Liver (tissue), 9 donors: Measurements from ENCODE around the gene SERPINA3. TPM values are rescaled to one million over a fixed set of nuclear protein-coding genes. Genes with fewer than 3 reads are reported as not detected.

Source experiments
- DNase-seq: peaks from one replicate; pipeline ENCODE4 v3.0.0-alpha.2; 2017; ENCODE audit warnings: low spot score
- H3K27ac ChIP-seq, 2 donors: one replicate each; pipeline ENCODE4 v1.7.0; 2013; ENCODE audit warnings: inconsistent platforms in 2 of 2, low read length in 2 of 2, control low read depth in 1 of 2, low read depth in 1 of 2, mild to moderate bottlenecking in 1 of 2
- H3K27me3 ChIP-seq, 4 donors: one replicate each; pipeline versions ENCODE4 v1.6.1 to v1.7.0; 2013; ENCODE audit warnings: low read length in 3 of 4, inconsistent platforms in 1 of 4, mild to moderate bottlenecking in 1 of 4, moderate library complexity in 1 of 4; ENCODE audit not compliant: control insufficient read depth in 4 of 4, insufficient read depth in 4 of 4
- H3K36me3 ChIP-seq, 4 donors: one replicate each; pipeline versions ENCODE4 v1.6.1 to v1.7.0; 2013; ENCODE audit warnings: low read length in 3 of 4, mild to moderate bottlenecking in 3 of 4, low read depth in 1 of 4, moderate library complexity in 1 of 4; ENCODE audit not compliant: control insufficient read depth in 4 of 4, insufficient read depth in 3 of 4
- H3K4me1 ChIP-seq, 4 donors: one replicate each; pipeline versions ENCODE4 v1.6.1 to v1.7.0; 2013; ENCODE audit warnings: low read length in 3 of 4, mild to moderate bottlenecking in 3 of 4, moderate library complexity in 1 of 4; ENCODE audit not compliant: control insufficient read depth in 4 of 4, insufficient read depth in 4 of 4
- H3K4me3 ChIP-seq, 3 donors: one replicate each; pipeline versions ENCODE4 v1.6.1 to v1.7.0; 2013; ENCODE audit warnings: low read length in 3 of 3, control low read depth in 1 of 3, low read depth in 1 of 3, mild to moderate bottlenecking in 1 of 3
- H3K9ac ChIP-seq, 2 donors: one replicate each; pipeline ENCODE4 v1.7.0; 2013; ENCODE audit warnings: low read length in 2 of 2, mild to moderate bottlenecking in 2 of 2, moderate library complexity in 2 of 2, control low read depth in 1 of 2, low read depth in 1 of 2
- H3K9me3 ChIP-seq, 4 donors: one replicate each; pipeline versions ENCODE4 v1.6.1 to v1.7.0; 2013; ENCODE audit warnings: low read length in 3 of 4; ENCODE audit not compliant: control insufficient read depth in 4 of 4
- ATF3 ChIP-seq: IDR thresholded peaks from 2 replicates; pipeline ENCODE4 v1.6.1; 2016; ENCODE audit warnings: antibody characterized with exemption
- CTCF ChIP-seq: fragments of 150-350 bp; IDR thresholded peaks from 2 replicates; pipeline ENCODE4 v1.5.1; 2017; ENCODE audit warnings: improper control_type of control experiment, low read depth, low read length; ENCODE audit not compliant: missing input control
- EGR1 ChIP-seq, 2 donors: IDR thresholded peaks; 2 replicates each; pipeline ENCODE4 v1.6.1; 2016 to 2018; ENCODE audit warnings: antibody characterized with exemption in 2 of 2, low read depth in 2 of 2
- FOXA1 ChIP-seq: IDR thresholded peaks from 2 replicates; pipeline ENCODE4 v1.6.1; 2016; ENCODE audit warnings: antibody characterized with exemption
- FOXA2 ChIP-seq: IDR thresholded peaks from 2 replicates; pipeline ENCODE4 v1.6.1; 2016; ENCODE audit warnings: antibody characterized with exemption
- GABPA ChIP-seq, 2 donors: IDR thresholded peaks in 1 of 2; conservative IDR thresholded peaks in 1 of 2; 2 replicates each; pipeline ENCODE4 v1.6.1; 2016; ENCODE audit warnings: antibody characterized with exemption in 2 of 2, mild to moderate bottlenecking in 1 of 2, moderate library complexity in 1 of 2
- HNF4G ChIP-seq: IDR thresholded peaks from 2 replicates; pipeline ENCODE4 v1.6.1; 2016; ENCODE audit warnings: antibody characterized with exemption
- JUND ChIP-seq, 2 donors: IDR thresholded peaks; 2 replicates each; pipeline ENCODE4 v1.6.1; 2016; ENCODE audit warnings: antibody characterized with exemption in 2 of 2
- NR2F2 ChIP-seq: IDR thresholded peaks from 2 replicates; pipeline ENCODE4 v1.6.1; 2016; ENCODE audit warnings: antibody characterized with exemption
- RAD21 ChIP-seq, 2 donors: IDR thresholded peaks; 2 replicates each; pipeline ENCODE4 v1.6.1; 2016; ENCODE audit warnings: antibody characterized with exemption in 2 of 2, mild to moderate bottlenecking in 2 of 2
- REST ChIP-seq: IDR thresholded peaks from 2 replicates; pipeline ENCODE4 v1.6.1; 2016; ENCODE audit warnings: antibody characterized with exemption, mild to moderate bottlenecking
- RXRA ChIP-seq, 2 donors: IDR thresholded peaks; 2 replicates each; pipeline ENCODE4 v1.6.1; 2017 to 2018; ENCODE audit warnings: antibody characterized with exemption in 2 of 2, mild to moderate bottlenecking in 1 of 2
- SP1 ChIP-seq: IDR thresholded peaks from 2 replicates; pipeline ENCODE4 v1.6.1; 2018; ENCODE audit warnings: antibody characterized with exemption, mild to moderate bottlenecking
- TAF1 ChIP-seq: conservative IDR thresholded peaks from 2 replicates; pipeline ENCODE4 v1.6.1; 2016; ENCODE audit warnings: antibody characterized with exemption, mild to moderate bottlenecking
- ZBTB33 ChIP-seq: IDR thresholded peaks from 2 replicates; pipeline ENCODE4 v1.6.1; 2016; ENCODE audit warnings: antibody characterized with exemption
- WGBS: extraction: QIAGEN DNeasy Blood & Tissue Kit; methylation state at CpG from one replicate; pipeline ENCODE4 v1.1.7; 2013; 5-methylcytosine and 5-hydroxymethylcytosine counted together
- polyA plus RNA-seq, 2 donors: library from polyadenylated mRNA; stranded (reverse) in 1 of 2; unstranded in 1 of 2; fragments of 200-250 nt in 1 of 2; fragments of >200 nt in 1 of 2; fragmentation: Nextera tagmentation in 1 of 2; extraction: Ambion mirVana in 1 of 2; gene quantifications; one replicate each; pipeline versions ENCODE4 v1.2.1 to v1.2.3, GENCODE V29; 2013 to 2015
- total RNA-seq, 2 donors: library from RNA; depleted of rRNA; stranded (reverse); fragments of >200 nt; gene quantifications; one replicate each; pipeline ENCODE4 v1.2.3, GENCODE V29; 2014
- donor health status: healthy.
- donor health status: healthy.
- donor health status: healthy.
- donor health status: healthy.
- donor health status: healthy.

SERPINA3 gene
- total and polyA plus RNA-seq, 4 donors: 2,087 to 17,984 (median 13,009) TPM

- Histone ChIP-seq H3K9ac (no peak overlapping the region), H3K27me3 (no peaks in the 10 kb centered on the region), H3K27ac (no peak overlapping the region), H3K36me3 (no peaks in the 10 kb centered on the region), H3K4me3 (no peak overlapping the region), H3K4me1 (peaks cover 0 to 9% (median 6%) of the 10 kb centered on the region in 4 donors), H3K9me3 (peaks cover 0 to 5% (median 3%) of the 10 kb centered on the region in 4 donors)
- no peak for TF ChIP-seq FOXA1
- no peak for TF ChIP-seq REST
- no peak for TF ChIP-seq RAD21 (IDR thresholded peaks at IDR 0.05)
- no peak for TF ChIP-seq SP1
- TF ChIP-seq FOXA2: no peak
- TF ChIP-seq ZBTB33: no peak
- TF ChIP-seq ATF3: no peak
- TF ChIP-seq NR2F2: no peak
- TF ChIP-seq RXRA (IDR thresholded peaks at IDR 0.05): no peak
- no peak for TF ChIP-seq HNF4G
- 88% methylated on average over 4 of the region's 4 CpGs for WGBS
- DNase-seq: peak; percentile 17
Measured at GRCh38 chr14:94644102-94644535, 31.9 kb downstream of the SERPINA3 start.

GRCh38 chr14:94646066-94646465, 33.9 kb downstream of the SERPINA3 start:
- Histone ChIP-seq H3K9ac (no peak overlapping the region), H3K36me3 (no peaks in the 10 kb centered on the region), H3K27ac (no peak overlapping the region), H3K4me3 (no peak overlapping the region), H3K9me3 (peaks cover 0 to 8% (median 4%) of the 10 kb centered on the region in 4 donors), H3K27me3 (no peaks in the 10 kb centered on the region), H3K4me1 (no peaks in the 10 kb centered on the region)
- 96% methylated on average over 2 of the region's 2 CpGs for WGBS
- TF ChIP-seq RXRA (IDR thresholded peaks at IDR 0.05) (no peak), TAF1 (no peak), JUND (IDR thresholded peaks at IDR 0.05) (no peak), EGR1 (IDR thresholded peaks at IDR 0.05; ENCODE audit: low read depth in 2 of 2) (no peak), GABPA (IDR thresholded peaks at IDR 0.05 in 1 of 2, conservative IDR thresholded peaks at IDR 0.05 in 1 of 2) (no peak), ZBTB33 (no peak), CTCF (no peak), FOXA1 (no peak)
- peak; percentile 8 for DNase-seq
